BLaER1 (cell line): ENCODE measurements around the gene RNASE8.

Source experiments
- H3K27ac ChIP-seq: shearing (Covaris generic); formaldehyde crosslinking; 2 replicates; pipeline ENCODE4 v1.8.1; 2022
- H3K27me3 ChIP-seq: shearing (Covaris generic); formaldehyde crosslinking; 2 replicates; pipeline ENCODE4 v1.8.1; 2022
- H3K36me3 ChIP-seq: shearing (Covaris generic); formaldehyde crosslinking; 2 replicates; pipeline ENCODE4 v1.8.1; 2022
- H3K4me1 ChIP-seq: shearing (Covaris generic); formaldehyde crosslinking; 2 replicates; pipeline ENCODE4 v1.8.1; 2022
- H3K4me2 ChIP-seq: shearing (Covaris generic); formaldehyde crosslinking; 2 replicates; pipeline ENCODE4 v1.8.1; 2022
- H3K4me3 ChIP-seq: shearing (Covaris generic); formaldehyde crosslinking; 2 replicates; pipeline ENCODE4 v1.8.1; 2022
- H3K9ac ChIP-seq: shearing (Covaris generic); formaldehyde crosslinking; 2 replicates; pipeline ENCODE4 v1.8.1; 2022
- H3K9me3 ChIP-seq: shearing (Covaris generic); formaldehyde crosslinking; 2 replicates; pipeline ENCODE4 v1.8.1; 2022
- H4K20me1 ChIP-seq: shearing (Covaris generic); formaldehyde crosslinking; 2 replicates; pipeline ENCODE4 v1.8.1; 2022
- Cebpa-rat ChIP-seq: shearing (Covaris generic); IDR thresholded peaks from 2 replicates; pipeline ENCODE4 v1.8.1; 2022

Gene RNASE8

DNA sequence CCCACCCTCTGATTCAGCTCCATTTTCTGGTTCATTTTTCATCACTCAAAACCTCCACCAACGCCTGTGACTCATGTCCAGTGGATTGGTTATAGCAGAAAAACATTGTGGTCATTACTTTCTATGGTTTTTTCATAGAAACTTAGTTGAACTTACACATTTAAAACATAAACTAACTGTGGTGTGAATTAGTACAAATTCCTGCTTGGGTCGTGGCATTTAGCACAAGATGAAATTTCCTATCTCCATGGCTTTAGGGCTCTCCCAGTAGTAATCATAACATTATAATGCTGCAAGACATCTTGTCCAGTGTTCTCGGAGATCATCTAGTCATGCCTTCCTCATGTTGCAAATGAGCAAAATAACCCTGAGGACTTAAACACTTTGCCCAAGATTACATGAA is 8.3 kb upstream of the RNASE8 start:
- Histone ChIP-seq H3K36me3 (no peaks in the 10 kb centered on the region), H3K4me2 (no peak overlapping the region), H3K4me3 (no peak overlapping the region), H3K27me3 (no peaks in the 10 kb centered on the region), H3K9me3 (no peaks in the 10 kb centered on the region), H3K27ac (no peak overlapping the region), H3K4me1 (peaks cover 8% of the 10 kb centered on the region), H4K20me1 (no peaks in the 10 kb centered on the region), H3K9ac (no peak overlapping the region)
- no peak for TF ChIP-seq Cebpa-rat

DNA sequence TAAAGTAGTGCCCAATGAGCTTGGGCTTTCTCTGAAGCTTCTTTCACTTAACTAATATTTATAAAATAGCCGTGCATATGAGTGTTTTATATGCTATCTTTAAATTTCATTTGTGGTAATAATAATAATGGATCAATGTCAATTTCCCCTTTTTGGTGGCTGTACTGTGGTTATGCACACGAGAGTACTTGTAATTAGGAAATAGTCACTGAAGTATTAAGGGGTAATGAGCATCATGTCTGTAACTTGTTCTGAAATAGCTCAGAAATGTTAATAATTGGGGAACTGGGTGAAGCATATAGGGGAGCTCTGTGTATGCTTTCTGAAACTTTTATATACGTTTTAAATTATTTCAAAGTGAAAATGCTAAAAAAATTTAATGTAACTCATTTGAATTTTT is 7.0 kb upstream of the RNASE8 start:
- Histone ChIP-seq H3K9ac (no peak overlapping the region), H3K4me3 (no peak overlapping the region), H3K9me3 (no peaks in the 10 kb centered on the region), H3K27ac (no peak overlapping the region), H4K20me1 (no peaks in the 10 kb centered on the region), H3K4me2 (no peak overlapping the region), H3K4me1 (no peaks in the 10 kb centered on the region), H3K36me3 (no peaks in the 10 kb centered on the region), H3K27me3 (no peaks in the 10 kb centered on the region)
- TF ChIP-seq Cebpa-rat, result no peak

DNA sequence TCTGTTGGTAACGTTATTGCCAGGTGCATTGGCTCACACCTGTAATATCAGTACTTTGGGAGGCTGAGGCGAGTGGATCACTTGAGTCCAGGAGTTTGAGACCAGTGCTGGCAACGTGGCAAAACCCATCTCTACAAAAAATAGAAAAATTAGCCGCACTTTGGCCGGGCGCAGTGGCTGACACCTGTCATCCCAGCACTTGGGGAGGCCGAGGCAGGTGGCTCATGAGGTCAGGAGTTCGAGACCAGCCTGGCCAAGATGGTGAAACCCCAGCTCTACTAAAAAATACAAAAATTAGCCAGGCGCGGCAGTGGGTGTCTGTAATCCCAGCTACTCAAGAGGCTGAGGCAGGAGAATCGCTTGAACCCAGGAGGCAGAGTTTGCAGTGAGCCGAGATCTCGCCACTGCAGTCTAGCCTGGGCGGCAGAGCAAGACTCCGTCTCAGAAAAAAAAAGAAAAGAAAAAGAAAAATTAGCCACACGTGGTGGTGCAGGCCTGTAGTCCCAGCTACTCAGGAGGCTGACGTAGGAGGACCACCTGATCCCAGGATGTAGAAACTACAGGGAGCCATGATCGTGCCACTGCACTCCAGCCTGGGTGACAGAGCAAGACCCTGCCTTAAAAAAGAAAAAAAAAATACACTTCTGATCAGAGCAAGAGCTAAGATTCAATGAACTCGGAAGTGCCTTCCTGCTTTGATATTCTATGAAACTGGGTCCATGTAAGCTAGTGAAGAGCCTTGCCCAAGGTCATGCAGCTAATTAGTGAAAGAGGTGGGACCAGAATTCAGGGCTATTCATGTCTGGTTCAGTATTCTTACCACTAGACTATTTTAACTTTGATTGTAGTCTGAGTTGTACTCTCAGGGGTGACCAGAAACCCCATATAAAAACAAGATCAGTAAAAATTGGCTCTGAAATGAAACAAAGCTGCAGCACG is 4.2 kb upstream of the RNASE8 start:
- Histone ChIP-seq H3K9me3 (no peaks in the 10 kb centered on the region), H3K36me3 (no peaks in the 10 kb centered on the region), H3K27ac (no peak overlapping the region), H3K4me3 (no peak overlapping the region), H3K4me2 (no peak overlapping the region), H3K4me1 (no peaks in the 10 kb centered on the region), H3K9ac (no peak overlapping the region), H3K27me3 (no peaks in the 10 kb centered on the region), H4K20me1 (no peaks in the 10 kb centered on the region)
- TF ChIP-seq Cebpa-rat, result no peak

DNA sequence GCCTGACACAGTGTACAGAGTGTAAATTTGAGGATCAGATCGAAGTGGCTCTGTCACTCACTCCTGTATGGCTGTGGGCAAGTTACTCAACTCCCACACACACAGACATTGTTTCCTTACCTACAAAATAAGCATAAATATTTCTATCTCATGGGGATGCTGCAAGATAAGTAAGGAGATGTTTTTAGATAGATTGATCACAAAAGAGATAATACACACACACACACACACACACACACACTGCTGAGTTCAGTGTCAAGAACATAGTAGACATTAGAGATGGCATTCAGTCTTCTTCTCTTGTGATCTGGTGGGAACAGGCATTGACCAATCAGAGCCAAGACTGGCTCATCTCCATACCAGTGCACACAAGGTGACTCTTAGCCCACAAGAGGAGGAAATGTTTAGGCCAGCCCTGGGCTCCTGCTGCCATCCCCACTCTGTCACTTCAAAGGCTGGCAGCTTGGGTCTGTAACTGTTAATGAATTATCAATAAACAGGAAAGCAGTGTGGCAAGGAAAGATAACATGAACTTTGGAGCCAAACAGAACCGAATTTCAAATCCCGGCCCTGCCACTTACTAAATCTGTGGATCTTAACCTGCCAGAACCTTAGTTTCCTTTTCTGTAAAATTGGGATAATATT is 3.4 kb upstream of the RNASE8 start:
- Histone ChIP-seq H3K27ac (no peak overlapping the region), H3K9ac (no peak overlapping the region), H3K4me1 (no peaks in the 10 kb centered on the region), H3K9me3 (no peaks in the 10 kb centered on the region), H3K4me2 (no peak overlapping the region), H4K20me1 (no peaks in the 10 kb centered on the region), H3K27me3 (no peaks in the 10 kb centered on the region), H3K36me3 (no peaks in the 10 kb centered on the region), H3K4me3 (no peak overlapping the region)
- no peak for TF ChIP-seq Cebpa-rat

DNA sequence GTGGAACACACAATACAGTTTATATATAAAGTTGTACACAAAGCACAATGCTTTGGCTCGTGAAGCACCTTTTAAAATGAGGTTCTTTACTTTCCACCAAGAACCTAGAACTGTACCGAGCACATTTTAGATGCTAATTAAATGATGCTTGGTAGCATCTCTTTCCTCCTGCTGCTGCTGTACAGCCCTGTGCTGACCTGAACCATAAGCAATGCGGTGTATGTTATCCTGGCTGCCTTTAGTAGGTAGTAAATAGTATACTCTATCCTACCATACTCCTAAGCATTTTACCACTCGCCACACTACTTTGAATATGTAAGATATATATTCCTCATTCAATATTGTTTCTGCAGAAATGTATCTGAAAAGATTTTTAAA is 2.9 kb upstream of the RNASE8 start:
- TF ChIP-seq Cebpa-rat, result no peak
- Histone ChIP-seq H3K9ac (no peak overlapping the region), H3K36me3 (no peaks in the 10 kb centered on the region), H3K27ac (no peak overlapping the region), H3K4me3 (no peak overlapping the region), H3K4me2 (no peak overlapping the region), H4K20me1 (no peaks in the 10 kb centered on the region), H3K9me3 (no peaks in the 10 kb centered on the region), H3K27me3 (no peaks in the 10 kb centered on the region), H3K4me1 (no peaks in the 10 kb centered on the region)

DNA sequence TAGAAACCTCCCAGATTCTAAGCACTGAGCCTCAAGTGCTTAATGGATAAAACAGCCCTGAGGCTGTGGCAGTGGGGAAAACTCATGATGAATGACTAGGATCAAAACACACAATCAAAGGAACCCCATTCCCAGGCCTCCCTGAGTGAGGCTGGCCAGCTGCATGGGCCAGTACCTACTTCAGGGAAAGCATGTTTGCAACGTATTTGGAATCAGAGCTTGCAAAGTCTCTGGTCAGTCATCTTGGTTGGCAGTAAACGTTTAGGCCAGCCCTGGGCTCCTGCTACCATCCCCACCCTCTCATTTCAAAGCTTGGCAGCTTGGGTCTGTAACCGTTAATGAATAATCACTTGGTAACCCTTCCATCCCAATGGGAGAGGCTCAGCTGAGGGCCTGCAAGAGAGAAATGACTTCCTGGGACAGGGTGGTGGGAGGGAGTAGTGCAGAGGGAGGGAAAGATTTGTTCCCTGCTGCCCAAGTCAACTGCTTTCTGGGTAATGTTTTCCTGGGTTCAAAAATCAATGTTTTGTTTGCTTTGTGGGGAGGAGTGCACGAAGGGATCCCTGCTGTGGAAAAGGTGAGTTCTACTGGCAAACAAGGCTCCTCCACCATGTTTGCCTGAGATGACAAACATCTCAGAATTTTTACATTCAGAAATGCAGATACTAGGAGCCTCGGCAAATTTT is 2.0 kb upstream of the RNASE8 start:
- H3K36me3 ChIP-seq, result no peaks in the 10 kb centered on the region
- H4K20me1 ChIP-seq, result no peaks in the 10 kb centered on the region
- no peaks in the 10 kb centered on the region for H3K27me3 ChIP-seq
- H3K27ac ChIP-seq, result no peak overlapping the region
- H3K4me1 ChIP-seq, result no peaks in the 10 kb centered on the region
- H3K9ac ChIP-seq, result no peak overlapping the region
- no peaks in the 10 kb centered on the region for H3K9me3 ChIP-seq
- H3K4me3 ChIP-seq, result no peak overlapping the region
- no peak overlapping the region for H3K4me2 ChIP-seq
- no peak for TF ChIP-seq Cebpa-rat

DNA sequence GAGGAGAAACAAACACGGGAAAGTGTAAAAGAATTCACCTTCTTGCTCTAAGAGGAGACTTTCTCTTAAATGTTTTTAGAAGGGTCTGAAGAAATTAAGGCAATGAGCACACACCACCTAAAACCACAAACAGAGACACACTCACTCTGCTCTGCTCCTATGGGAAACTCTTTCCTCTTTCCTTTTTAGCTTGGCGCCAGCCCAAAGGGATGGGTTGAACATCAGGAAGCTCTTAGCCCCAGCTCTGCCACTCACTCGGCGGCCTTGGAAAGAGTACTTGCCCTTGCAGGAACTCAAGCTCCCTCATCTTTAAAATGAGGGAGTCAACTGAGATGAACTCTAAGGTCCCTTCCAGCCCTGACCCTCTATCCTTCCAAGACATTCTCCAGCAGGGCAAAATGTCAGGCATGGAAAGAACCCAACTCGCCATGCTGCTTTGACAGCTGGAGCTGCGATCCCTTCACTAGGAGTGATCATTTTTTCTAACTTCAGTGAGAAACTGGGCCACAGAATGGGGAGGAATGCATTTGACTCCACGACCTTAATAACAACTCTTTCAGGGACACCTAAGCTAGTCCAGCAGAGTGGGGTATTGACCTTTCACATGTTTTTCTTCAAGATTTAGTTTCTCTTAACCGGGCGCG is 980 bp upstream of the RNASE8 start:
- no peak overlapping the region for H3K27ac ChIP-seq
- TF ChIP-seq Cebpa-rat, result no peak
- H3K4me1 ChIP-seq, result no peaks in the 10 kb centered on the region
- H4K20me1 ChIP-seq, result no peaks in the 10 kb centered on the region
- no peaks in the 10 kb centered on the region for H3K36me3 ChIP-seq
- H3K9me3 ChIP-seq, result no peaks in the 10 kb centered on the region
- no peaks in the 10 kb centered on the region for H3K27me3 ChIP-seq
- H3K4me3 ChIP-seq, result no peak overlapping the region
- H3K4me2 ChIP-seq, result no peak overlapping the region
- no peak overlapping the region for H3K9ac ChIP-seq

DNA sequence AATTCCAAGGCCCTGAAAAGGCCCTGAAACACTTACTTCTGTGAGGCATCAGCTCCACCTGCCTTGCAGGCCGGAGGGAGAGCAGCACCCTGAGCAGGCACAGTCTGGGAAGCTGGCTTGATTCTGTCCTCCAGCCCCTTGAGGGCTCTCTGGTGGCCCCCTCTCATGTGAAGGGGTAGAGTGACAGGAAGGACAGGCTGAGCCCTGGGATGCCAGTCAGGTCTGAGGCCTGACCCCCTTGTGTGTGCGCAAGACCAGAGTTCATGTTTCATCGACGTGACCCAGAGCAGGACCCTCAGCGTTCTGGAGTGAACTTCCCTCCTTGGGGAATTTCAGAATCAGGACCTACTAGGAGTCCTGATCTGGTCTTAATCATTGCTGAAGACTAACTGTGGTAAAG is 1.3 kb downstream of the RNASE8 start:
- Histone ChIP-seq H3K27me3 (no peaks in the 10 kb centered on the region), H3K27ac (no peak overlapping the region), H3K9me3 (no peaks in the 10 kb centered on the region), H3K9ac (no peak overlapping the region), H3K36me3 (no peaks in the 10 kb centered on the region), H3K4me3 (no peak overlapping the region), H3K4me2 (no peak overlapping the region), H4K20me1 (no peaks in the 10 kb centered on the region), H3K4me1 (peaks cover 17% of the 10 kb centered on the region)
- no peak for TF ChIP-seq Cebpa-rat

DNA sequence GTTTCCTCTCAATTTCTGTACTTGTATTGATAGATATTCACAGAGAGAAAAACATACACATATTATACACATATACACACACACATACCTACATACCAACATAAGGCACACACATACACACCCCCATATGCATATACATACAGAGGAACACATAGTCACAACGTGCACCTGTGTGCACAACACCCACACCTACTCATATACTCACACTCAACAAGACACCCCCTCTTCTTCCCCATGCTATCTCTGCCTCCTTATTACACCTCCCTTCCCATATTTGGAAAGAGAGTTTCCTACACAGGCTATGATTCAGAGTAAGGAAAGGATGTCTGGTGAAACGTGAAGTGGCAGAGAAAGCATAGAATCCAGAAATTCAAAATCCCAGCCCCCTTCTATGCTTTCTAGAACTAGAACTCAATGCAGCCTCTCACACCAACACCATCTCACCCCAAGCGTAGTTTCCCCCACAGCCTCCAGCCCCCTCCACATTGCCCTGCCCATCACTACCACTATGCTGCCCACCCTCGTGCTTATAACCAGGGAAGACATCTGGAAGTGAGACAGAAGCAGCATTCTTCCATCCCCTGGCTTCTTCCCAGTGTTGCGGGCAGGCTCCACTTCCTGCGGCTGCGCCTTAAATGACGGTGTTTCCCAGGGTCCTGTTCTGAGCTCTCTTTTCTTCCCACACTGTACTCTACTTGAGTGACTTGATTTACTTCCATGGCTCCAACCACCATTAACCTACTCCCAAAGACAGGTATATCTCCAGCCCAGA is 2.4 kb downstream of the RNASE8 start:
- H3K9ac ChIP-seq, result no peak overlapping the region
- H3K9me3 ChIP-seq, result no peaks in the 10 kb centered on the region
- TF ChIP-seq Cebpa-rat, result no peak
- H3K27ac ChIP-seq, result no peak overlapping the region
- no peaks in the 10 kb centered on the region for H4K20me1 ChIP-seq
- H3K27me3 ChIP-seq, result no peaks in the 10 kb centered on the region
- no peaks in the 10 kb centered on the region for H3K36me3 ChIP-seq
- H3K4me3 ChIP-seq, result no peak overlapping the region
- H3K4me2 ChIP-seq, result no peak overlapping the region
- peaks cover 17% of the 10 kb centered on the region for H3K4me1 ChIP-seq
